Stomach (tissue), 4 donors: ENCODE data around the gene HEATR3.

Experiments used
- CTCF ChIP-seq, 7 experiments: fragments of 450-650 bp in 4 of 7; fragments of 200-600 bp in 3 of 7; sonication (generic) in 3 of 7; IDR thresholded peaks; one replicate each; pipeline ENCODE4 v1.5.1; 2016 to 2019; ENCODE audit warnings: antibody characterized with exemption in 7 of 7, control low read depth in 2 of 7, mild to moderate bottlenecking in 1 of 7
- POLR2A ChIP-seq, 4 donors: fragments of 450-650 bp; IDR thresholded peaks; one replicate each; pipeline ENCODE4 v1.6.1; 2016; ENCODE audit warnings: antibody characterized with exemption in 4 of 4, control low read depth in 2 of 4, mild to moderate bottlenecking in 1 of 4, moderate library complexity in 1 of 4
- POLR2AphosphoS5 ChIP-seq, 3 donors: sonication (generic); formaldehyde crosslinking; IDR thresholded peaks; one replicate each; pipeline ENCODE4 v1.6.1; 2016; ENCODE audit warnings: antibody characterized with exemption in 3 of 3

DNA sequence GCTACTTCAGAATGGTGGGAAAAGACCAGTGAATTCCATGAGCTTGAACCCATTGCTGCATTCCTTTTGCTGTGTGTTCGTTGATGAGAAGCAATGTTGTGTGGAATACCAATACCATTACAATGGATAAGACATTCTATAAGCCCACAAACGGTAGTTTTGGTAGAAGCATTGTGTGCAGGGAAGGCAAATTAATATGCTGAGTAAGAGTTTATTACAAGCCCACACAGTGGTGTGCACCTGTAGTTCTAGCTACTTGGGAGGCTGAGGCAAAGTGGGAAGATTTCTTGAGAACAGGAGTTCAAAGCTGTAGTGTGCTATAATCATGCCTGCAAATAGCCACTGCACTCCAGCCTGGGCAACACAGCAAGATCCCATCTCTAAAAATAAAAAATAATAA lies 67.4 kb downstream of the HEATR3 start:
- TF ChIP-seq CTCF (IDR thresholded peaks at IDR 0.05), result no peak
- no peak for TF ChIP-seq POLR2A (IDR thresholded peaks at IDR 0.05)
- no peak for TF ChIP-seq POLR2AphosphoS5 (IDR thresholded peaks at IDR 0.05)
